ENCODE data around the gene CCNJL.

DNA sequence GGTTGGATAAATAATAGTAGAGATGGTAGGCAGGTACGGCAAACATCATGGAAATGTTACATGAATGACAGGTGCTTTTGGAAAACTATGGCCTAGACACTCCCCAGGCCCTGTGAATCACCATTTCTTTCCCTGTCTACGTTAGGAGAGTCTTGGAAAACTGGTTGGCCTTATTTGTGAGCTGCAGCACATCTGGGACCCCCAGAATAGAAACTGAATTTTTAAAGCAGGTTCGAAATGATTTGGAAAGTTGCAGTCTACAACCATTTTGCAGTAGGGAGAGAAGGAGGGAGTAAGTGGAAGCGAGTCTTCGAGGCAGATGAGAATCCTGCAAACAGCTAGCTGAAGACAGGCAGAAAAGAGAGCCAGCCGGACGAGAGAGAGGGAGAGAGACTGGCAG is 45.0 kb upstream of the CCNJL start:
- TF ChIP-seq CTCF (IDR thresholded peaks at IDR 0.05) (no peak), EZH2 (IDR thresholded peaks at IDR 0.05; ENCODE audit: borderline replicate concordance, insufficient read depth, low read depth, low read length, poor library complexity, severe bottlenecking) (no peak)

Measured in B cell (primary cell).